Peyer's patch (tissue), 4 donors: ENCODE results near the gene CDK5RAP3.

Experiments
- CTCF ChIP-seq, 6 experiments: fragments of 450-650 bp in 4 of 6; fragments of 200-600 bp in 2 of 6; sonication (generic) in 1 of 6; IDR thresholded peaks; one replicate each; pipeline ENCODE4 v1.5.1; 2017 to 2019; ENCODE audit warnings: antibody characterized with exemption in 6 of 6, mild to moderate bottlenecking in 3 of 6, moderate library complexity in 1 of 6
- POLR2A ChIP-seq, 2 donors: fragments of 450-650 bp; IDR thresholded peaks; one replicate each; pipeline ENCODE4 v1.5.1; 2017; ENCODE audit warnings: antibody characterized with exemption in 2 of 2, mild to moderate bottlenecking in 2 of 2, moderate library complexity in 2 of 2

DNA sequence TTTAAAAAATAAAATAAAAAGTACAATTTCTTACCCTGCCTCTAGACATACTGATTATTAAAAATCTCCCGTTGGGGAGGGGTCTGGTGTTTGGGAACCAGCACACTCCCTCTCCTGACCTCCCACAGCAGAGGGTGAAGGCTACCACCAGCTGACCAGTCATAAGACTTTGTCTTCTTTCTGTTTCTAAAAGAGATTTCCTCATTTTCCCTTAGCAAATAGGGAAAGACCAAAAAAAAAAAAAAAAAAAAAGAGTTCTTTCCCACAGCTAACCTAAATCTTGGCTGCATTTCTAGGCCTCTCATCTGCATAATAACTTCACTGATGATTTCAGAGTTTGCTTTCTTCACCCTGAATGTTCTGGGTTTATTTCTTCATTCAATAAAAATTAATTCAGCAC, 30.3 kb downstream of the CDK5RAP3 start:
- TF ChIP-seq CTCF (IDR thresholded peaks at IDR 0.05) = no peak
- TF ChIP-seq POLR2A (IDR thresholded peaks at IDR 0.05) = no peak
